ENCODE results near the gene SRPK1.

SRPK1 gene

DNA sequence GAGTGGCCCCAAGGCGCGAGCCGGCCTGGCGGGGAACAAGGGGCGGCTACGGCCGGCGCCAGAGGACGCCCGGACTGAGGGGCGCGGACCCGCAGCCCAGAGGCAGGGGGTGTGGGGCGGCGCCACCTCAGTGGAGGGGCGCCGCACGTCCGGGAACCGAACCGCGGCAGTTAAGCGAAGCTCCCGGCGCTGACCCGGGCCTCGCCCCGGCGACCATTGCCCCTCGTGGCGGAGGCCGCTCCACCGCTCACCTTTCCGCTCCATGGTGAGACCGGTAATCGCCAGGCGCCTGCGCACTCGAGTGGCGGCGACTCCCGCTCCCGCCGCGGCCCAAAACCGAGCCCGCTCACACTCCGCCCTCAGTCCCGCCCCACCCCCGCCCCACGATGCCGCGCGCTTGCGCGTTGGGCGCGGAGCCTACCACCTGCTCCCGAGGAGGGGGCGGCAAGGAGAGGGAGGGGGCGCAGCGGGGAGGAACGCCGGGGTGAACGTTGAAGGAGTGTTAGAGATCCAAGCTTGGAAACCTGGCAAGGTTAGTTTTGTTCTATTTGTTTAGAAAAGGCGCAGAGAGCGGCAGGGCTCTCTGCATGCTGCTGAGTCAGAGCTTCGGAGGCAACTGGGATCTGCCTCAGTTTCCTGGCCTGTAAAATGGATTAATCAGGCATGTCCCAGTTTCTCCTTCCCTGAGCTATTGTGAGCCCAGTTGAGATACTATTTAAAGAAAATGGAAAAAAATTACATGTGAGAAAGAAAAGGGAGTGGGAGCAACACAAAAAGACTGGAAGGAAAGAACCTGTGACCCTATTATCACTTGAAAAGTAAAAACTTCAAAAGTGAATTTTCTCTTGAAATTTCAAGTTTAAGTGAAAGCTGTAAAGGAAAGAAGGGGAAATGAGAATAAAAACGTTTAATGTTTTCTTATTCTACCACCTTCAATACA is at the start of gene SRPK1:
Gene SRPK1, minus strand, starts transcription at position 306 of the 940 bp plus-strand sequence. Its CDS starts 42 bp downstream, at position 264.
- no peaks in the 10 kb centered on the region for H3K9me3 Mint-ChIP-seq
- peak; percentile 94 for DNase-seq
- H3K4me1 Mint-ChIP-seq (ENCODE audit: low read depth), result peaks cover 52% of the 10 kb centered on the region
- H3K27ac Mint-ChIP-seq, result peak within 1 kb of the TSS; percentile 98
- H3K4me3 Mint-ChIP-seq, result peak within 1 kb of the TSS; percentile 95
- H3K27me3 Mint-ChIP-seq, result no peaks in the 10 kb centered on the region
- H3K36me3 Mint-ChIP-seq (ENCODE audit: low read depth), result peaks cover 45% of the 10 kb centered on the region

DNA sequence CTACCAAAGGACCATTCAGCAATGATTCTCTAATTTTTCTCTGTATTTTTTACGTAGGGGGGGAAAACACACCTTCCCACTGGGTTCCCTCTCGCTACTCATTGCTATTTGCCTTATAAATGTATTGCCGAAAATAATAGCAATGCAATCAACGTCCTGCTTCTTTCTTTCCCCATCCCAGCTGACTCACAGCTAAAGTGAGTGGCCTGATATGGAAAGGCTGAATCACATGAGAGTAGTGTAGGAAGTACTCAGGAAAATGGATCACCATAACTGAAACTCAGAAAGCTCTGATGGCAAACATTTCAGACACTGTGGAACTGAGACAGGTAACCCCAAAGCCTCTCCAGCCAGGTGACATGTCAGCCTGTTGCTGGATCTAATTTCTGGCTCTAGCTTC is 49.3 kb upstream of the SRPK1 start:
- Mint-ChIP-seq H3K27ac (no peak overlapping the region), H3K27me3 (no peaks in the 10 kb centered on the region), H3K9me3 (no peaks in the 10 kb centered on the region), H3K4me3 (no peak overlapping the region), H3K36me3 (ENCODE audit: low read depth) (no peaks in the 10 kb centered on the region), H3K4me1 (ENCODE audit: low read depth) (peaks cover 7% of the 10 kb centered on the region)
- DNase-seq, result no peak

DNA sequence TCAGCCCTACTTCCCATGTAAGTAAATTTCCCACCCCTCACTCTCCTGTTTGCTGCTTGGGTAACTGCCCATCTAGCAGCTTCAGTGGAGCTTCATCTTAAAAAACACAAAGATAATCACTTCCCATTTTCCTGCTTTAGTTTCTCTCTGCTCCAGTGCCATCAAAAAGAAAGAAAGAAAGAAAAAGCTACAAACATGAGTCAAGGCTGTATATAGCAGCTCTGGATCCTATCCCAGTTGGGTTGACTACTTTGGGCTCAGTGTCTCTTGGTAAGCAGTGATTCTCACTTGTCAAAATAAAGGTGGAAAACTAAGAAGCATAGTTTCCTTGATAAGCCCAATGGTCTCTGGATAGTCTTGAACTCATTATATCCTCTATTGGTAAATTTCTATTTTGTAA is 48.7 kb upstream of the SRPK1 start:
- peaks cover 7% of the 10 kb centered on the region for H3K4me1 Mint-ChIP-seq (ENCODE audit: low read depth)
- no peak for DNase-seq
- no peak overlapping the region for H3K27ac Mint-ChIP-seq
- H3K4me3 Mint-ChIP-seq, result no peak overlapping the region
- H3K9me3 Mint-ChIP-seq, result no peaks in the 10 kb centered on the region
- H3K27me3 Mint-ChIP-seq, result no peaks in the 10 kb centered on the region
- no peaks in the 10 kb centered on the region for H3K36me3 Mint-ChIP-seq (ENCODE audit: low read depth)

DNA sequence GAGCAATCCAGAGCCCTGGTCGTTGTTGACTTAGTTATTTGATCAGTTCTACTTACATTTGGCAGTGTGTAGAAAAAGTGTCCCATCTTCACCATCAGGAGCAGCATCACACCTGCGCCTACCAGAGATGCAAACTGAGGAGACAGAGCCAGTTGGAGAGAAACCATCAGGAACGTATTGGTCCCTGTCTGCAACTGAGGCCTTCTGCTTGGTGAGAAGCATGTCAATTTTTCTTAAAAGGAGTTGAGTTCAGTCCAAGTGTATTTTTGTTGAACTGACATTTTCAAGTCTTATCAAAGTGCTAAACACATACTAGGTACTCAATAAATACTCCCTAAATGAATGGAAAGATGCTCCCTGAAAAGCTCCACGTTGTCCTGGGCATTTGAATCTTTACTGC is 47.9 kb upstream of the SRPK1 start:
- H3K4me3 Mint-ChIP-seq, result no peak overlapping the region
- no peaks in the 10 kb centered on the region for H3K27me3 Mint-ChIP-seq
- peaks cover 3% of the 10 kb centered on the region for H3K4me1 Mint-ChIP-seq (ENCODE audit: low read depth)
- no peak for DNase-seq
- H3K27ac Mint-ChIP-seq, result no peak overlapping the region
- no peaks in the 10 kb centered on the region for H3K36me3 Mint-ChIP-seq (ENCODE audit: low read depth)
- no peaks in the 10 kb centered on the region for H3K9me3 Mint-ChIP-seq

DNA sequence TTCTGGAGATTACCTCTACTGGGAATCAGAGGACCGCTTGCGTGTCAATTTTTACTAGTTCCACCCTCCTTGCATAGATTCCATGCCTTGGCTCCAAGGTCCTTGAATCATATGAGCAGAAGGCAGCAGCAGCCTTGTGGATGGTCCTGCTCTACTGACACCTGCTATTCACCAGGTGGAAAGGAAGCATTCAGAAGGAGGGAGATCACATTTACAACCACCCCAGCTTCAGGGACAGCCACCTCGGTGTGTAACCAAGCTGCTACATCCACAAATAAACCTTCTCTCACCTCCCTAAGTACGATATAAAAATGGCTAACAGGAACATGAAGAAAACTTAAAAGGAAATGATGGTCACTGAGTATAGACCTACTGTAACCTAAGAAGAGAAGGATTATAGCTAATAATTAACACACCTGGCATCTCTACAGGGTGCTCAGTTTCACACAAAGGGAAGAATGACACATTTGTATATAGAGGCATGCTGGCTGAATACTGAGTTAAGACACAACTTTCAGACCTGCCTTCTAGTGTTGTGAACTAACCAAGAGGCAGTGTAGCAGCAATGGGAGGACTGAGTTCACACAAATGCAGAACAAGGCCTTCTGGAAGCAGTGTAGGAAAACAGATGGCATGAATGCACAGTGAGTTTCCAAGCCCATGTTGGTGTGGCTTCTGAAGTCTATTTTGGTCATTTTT is 46.3 kb upstream of the SRPK1 start:
- no peak overlapping the region for H3K4me3 Mint-ChIP-seq
- H3K36me3 Mint-ChIP-seq (ENCODE audit: low read depth), result no peaks in the 10 kb centered on the region
- H3K4me1 Mint-ChIP-seq (ENCODE audit: low read depth), result no peaks in the 10 kb centered on the region

DNA sequence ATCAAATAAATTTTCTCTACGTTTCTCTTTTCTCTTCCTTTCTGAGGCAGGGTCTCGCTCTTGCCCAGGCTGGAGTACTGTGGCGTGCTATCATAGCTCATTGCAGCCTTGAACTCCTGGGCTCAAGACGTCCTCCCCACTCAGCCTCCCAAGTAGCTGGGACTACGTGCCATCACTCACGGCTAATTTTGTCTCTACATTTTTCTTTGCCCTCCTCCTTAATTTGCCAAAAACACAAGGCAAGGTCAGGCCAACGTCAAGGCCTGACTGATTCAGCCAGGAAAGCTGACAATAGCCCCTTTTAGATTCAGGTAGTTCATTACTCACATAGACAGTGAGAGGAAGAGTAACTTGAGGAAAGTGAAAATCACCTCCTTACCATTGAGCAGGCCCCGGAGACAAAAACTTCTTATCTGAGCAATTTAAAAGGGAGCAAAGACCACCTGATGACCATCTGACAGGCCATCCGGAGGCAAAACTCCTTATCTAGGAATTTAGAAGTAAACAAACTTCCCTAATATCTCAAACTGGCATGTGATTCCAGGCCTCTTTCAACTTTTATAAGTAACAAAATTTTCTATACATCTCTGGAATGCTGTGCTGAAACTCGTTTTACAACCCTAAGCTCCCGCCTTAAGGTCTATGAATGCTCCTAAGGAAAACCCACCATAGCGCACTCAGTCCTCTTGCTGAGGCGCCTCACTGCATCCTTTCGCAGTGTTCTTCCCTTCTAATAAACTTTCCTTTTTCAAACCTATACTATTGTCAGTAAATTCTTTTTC is 42.1 kb upstream of the SRPK1 start:
- H3K4me1 Mint-ChIP-seq (ENCODE audit: low read depth), result no peaks in the 10 kb centered on the region
- H3K4me3 Mint-ChIP-seq, result no peak overlapping the region
- H3K9me3 Mint-ChIP-seq, result no peaks in the 10 kb centered on the region
- peaks cover 11% of the 10 kb centered on the region for H3K27me3 Mint-ChIP-seq
- H3K27ac Mint-ChIP-seq, result no peak overlapping the region
- DNase-seq, result no peak
- H3K36me3 Mint-ChIP-seq (ENCODE audit: low read depth), result no peaks in the 10 kb centered on the region

More for the DNA sequence above, 46.3 kb upstream of the SRPK1 start:
- Mint-ChIP-seq H3K27ac (no peak overlapping the region), H3K9me3 (no peaks in the 10 kb centered on the region), H3K27me3 (peaks cover 5% of the 10 kb centered on the region)
- no peak for DNase-seq

DNA sequence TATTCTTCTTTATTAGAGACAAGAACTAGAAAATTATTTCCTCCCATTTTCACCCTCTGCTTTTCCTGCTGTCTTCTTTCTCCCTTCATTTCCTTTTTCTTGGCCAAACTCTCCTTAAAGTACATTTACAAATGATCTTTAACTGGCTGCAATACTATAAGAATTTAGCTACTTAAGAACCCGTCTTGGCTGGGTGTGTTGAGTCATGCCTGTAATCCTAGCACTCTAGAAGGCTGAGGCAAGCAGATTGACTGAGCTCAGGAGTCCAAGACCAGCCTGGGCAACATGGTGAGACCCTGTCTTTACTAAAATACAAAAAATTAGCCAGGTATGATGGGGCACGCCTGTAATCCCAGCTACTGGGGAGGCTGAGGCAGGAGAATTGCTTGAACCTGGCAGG is 39.3 kb upstream of the SRPK1 start:
- Mint-ChIP-seq H3K4me1 (ENCODE audit: low read depth) (no peaks in the 10 kb centered on the region), H3K27me3 (peaks cover 11% of the 10 kb centered on the region), H3K9me3 (no peaks in the 10 kb centered on the region), H3K36me3 (ENCODE audit: low read depth) (no peaks in the 10 kb centered on the region), H3K27ac (no peak overlapping the region), H3K4me3 (no peak overlapping the region)
- DNase-seq, result no peak

DNA sequence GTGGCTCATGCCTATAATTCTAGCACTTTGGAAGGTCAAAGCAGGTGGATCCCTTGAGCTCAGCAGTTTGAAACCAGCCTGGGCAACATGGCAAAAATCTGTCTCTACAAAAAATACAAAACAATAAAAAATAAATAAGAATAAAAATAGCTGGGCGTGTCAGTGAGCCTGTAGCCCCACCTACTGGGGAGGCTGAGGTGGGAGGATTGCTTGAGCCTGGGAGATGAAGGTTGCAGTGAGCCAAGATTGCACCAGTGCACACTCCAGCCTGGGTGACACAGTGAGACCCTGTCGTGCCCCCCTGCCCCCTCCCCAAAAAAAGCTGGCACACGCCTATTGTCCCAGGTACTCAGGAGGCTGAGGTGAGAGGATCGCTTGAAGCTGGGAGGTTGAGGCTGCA is 35.1 kb upstream of the SRPK1 start:
- H3K4me3 Mint-ChIP-seq, result no peak overlapping the region
- no peaks in the 10 kb centered on the region for H3K9me3 Mint-ChIP-seq
- no peaks in the 10 kb centered on the region for H3K36me3 Mint-ChIP-seq (ENCODE audit: low read depth)
- peaks cover 11% of the 10 kb centered on the region for H3K4me1 Mint-ChIP-seq (ENCODE audit: low read depth)
- peaks cover 6% of the 10 kb centered on the region for H3K27me3 Mint-ChIP-seq
- H3K27ac Mint-ChIP-seq, result no peak overlapping the region
- no peak for DNase-seq

DNA sequence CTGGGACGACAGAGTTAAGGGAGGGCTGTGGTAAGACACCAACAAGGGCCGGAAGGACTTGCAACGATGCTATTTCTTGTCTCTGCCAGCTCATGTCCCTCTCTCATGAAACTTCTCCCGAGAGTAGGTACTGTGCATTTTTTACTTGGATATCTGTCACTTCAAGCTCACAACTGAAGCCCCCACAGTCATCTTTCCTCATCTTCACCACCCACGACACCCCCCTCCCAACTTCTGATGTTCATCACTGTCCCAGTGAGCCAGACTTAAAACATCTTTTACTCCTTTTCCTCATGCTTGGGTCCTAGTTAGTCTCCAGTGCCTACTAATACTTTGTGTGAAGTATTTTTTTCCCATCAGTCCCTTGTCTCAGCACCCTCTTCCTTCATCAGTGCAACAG is 34.6 kb upstream of the SRPK1 start:
- no peak for DNase-seq
- no peak overlapping the region for H3K4me3 Mint-ChIP-seq
- H3K9me3 Mint-ChIP-seq, result no peaks in the 10 kb centered on the region
- H3K36me3 Mint-ChIP-seq (ENCODE audit: low read depth), result no peaks in the 10 kb centered on the region
- H3K27me3 Mint-ChIP-seq, result peaks cover 6% of the 10 kb centered on the region
- no peak overlapping the region for H3K27ac Mint-ChIP-seq
- peaks cover 11% of the 10 kb centered on the region for H3K4me1 Mint-ChIP-seq (ENCODE audit: low read depth)

DNA sequence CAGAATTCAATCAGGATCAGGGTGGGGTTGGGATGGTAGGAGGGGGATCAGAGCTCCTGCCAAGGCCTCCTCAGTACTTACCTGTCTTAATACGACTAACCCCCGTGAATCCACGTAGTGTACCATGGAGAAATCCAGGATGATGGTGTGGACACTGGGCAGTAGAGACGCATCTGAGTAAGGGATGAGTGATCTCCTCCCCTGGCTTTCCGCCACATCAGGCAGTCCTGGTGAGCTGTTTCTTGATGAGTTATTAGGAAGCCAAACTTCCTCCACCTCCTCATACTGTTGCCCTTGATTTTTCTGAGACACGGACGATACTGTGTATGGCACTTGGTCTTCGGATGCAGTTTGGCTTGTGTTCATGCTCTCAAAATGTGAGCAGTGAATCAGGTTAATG is 34.2 kb upstream of the SRPK1 start:
- H3K4me1 Mint-ChIP-seq (ENCODE audit: low read depth), result peaks cover 11% of the 10 kb centered on the region

DNA sequence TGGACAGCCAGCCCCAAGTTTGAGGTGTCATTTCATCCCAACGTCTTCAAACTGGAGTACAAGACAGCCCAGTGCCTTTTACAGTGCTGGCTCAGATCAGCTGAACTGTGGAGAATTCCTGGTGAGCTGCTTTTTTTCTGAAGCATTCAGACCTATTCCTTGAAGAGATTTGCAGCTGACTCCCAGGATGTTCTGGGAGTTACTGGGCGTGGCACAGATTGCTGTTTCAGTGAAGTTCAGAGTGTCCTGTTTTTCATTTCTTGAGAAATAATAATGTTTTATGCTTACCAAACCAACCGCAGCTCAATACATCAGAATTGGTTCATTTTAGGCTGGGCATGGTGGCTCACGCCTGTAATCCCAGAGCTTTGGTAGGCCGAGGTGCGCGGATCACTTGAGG is 33.4 kb upstream of the SRPK1 start:
- H3K27me3 Mint-ChIP-seq, result peaks cover 6% of the 10 kb centered on the region
- H3K4me3 Mint-ChIP-seq, result no peak overlapping the region

More for the DNA sequence above, 34.2 kb upstream of the SRPK1 start:
- Mint-ChIP-seq H3K27ac (no peak overlapping the region), H3K27me3 (peaks cover 6% of the 10 kb centered on the region), H3K4me3 (no peak overlapping the region), H3K9me3 (no peaks in the 10 kb centered on the region), H3K36me3 (ENCODE audit: low read depth) (no peaks in the 10 kb centered on the region)
- no peak for DNase-seq

DNA sequence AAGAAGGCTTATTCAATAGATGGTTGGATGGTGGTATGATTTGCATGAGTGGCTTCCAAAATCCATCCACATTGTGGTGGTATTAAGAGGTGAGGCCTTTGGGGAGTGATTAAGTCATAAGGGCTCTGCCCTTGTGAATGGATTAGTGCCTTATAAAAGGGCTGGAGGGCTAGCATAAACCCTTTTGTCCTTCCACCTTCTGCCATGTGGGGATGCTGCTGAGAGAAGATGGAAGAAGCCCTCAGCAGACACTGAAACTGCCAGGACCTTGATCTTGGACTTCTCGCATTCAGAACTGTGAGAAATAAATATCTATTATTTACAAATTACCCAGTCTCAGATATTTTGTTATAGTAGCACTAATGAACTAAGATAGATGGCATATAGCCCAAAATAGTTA is 27.8 kb upstream of the SRPK1 start:
- Mint-ChIP-seq H3K27me3 (no peaks in the 10 kb centered on the region), H3K27ac (no peak overlapping the region), H3K4me3 (no peak overlapping the region)

More for the DNA sequence above, 33.4 kb upstream of the SRPK1 start:
- Mint-ChIP-seq H3K27ac (no peak overlapping the region), H3K4me1 (ENCODE audit: low read depth) (peaks cover 11% of the 10 kb centered on the region), H3K9me3 (no peaks in the 10 kb centered on the region), H3K36me3 (ENCODE audit: low read depth) (no peaks in the 10 kb centered on the region)
- no peak for DNase-seq

DNA sequence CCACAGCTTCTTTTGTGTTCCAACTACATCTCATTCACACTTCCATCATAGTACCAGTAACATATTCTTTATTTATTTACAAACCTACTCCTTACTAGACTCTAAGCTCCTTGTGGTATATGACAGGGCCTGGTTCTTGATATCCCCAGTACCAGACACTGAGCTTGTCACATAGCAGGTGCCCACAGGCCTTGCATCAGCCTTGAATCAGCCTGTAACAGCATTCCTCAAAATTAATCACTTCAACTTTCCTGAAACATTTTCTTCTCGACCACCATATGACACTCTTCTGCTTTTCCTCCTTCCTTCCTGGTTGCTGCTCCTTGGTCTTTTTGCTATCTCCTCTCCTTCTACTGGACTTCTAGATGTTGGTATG is 24.7 kb upstream of the SRPK1 start:
- H3K9me3 Mint-ChIP-seq, result peaks cover 2% of the 10 kb centered on the region
- H3K4me3 Mint-ChIP-seq, result no peak overlapping the region
- H3K27me3 Mint-ChIP-seq, result no peaks in the 10 kb centered on the region
- no peaks in the 10 kb centered on the region for H3K4me1 Mint-ChIP-seq (ENCODE audit: low read depth)
- H3K27ac Mint-ChIP-seq, result no peak overlapping the region
- no peaks in the 10 kb centered on the region for H3K36me3 Mint-ChIP-seq (ENCODE audit: low read depth)
- no peak for DNase-seq

More for the DNA sequence above, 27.8 kb upstream of the SRPK1 start:
- DNase-seq, result no peak
- H3K4me1 Mint-ChIP-seq (ENCODE audit: low read depth), result peaks cover 11% of the 10 kb centered on the region
- H3K36me3 Mint-ChIP-seq (ENCODE audit: low read depth), result no peaks in the 10 kb centered on the region
- H3K9me3 Mint-ChIP-seq, result no peaks in the 10 kb centered on the region

DNA sequence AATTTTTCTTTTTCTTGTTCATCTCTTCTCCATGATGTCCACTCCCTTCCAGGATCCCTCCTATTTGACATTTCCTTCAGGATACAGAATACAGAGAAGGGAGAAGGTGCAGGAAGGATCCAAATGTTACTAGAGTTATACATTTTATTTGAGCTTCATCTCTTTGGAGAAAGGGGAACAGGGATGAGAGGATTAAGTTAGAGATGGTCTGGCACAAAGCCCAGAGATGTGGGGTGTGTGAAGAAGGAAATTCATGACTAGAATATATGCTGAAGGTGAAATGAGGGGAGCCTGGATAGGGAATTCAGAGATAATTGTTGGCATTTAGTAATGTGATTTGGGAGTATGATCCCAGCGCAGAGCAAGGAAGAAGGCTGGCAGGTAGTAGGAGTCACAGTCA is 22.5 kb upstream of the SRPK1 start:
- H3K27ac Mint-ChIP-seq, result no peak overlapping the region
- no peak overlapping the region for H3K4me3 Mint-ChIP-seq
- peaks cover 2% of the 10 kb centered on the region for H3K9me3 Mint-ChIP-seq
- H3K36me3 Mint-ChIP-seq (ENCODE audit: low read depth), result no peaks in the 10 kb centered on the region
- no peaks in the 10 kb centered on the region for H3K27me3 Mint-ChIP-seq
- H3K4me1 Mint-ChIP-seq (ENCODE audit: low read depth), result no peaks in the 10 kb centered on the region
- no peak for DNase-seq
